GM21360 (cell line): ENCODE results near the gene ASTN1.

Experiments
- ATAC-seq: cut with Tn5 transposase; IDR thresholded peaks from one replicate; pipeline ENCODE4 v1.9.1; 2021; ENCODE audit warnings: mild to moderate bottlenecking, moderate library complexity; ENCODE audit not compliant: unreplicated experiment

The ASTN1 gene

GRCh38 chr1:177045151-177045550 lies 119.4 kb downstream of the ASTN1 start:
- ATAC-seq = no peak

- ATAC-seq = no peak
Observed at GRCh38 chr1:177044390-177044789, 120.1 kb downstream of the ASTN1 start.

GRCh38 chr1:177043597-177043996 lies 120.9 kb downstream of the ASTN1 start:
- ATAC-seq = no peak

- no peak for ATAC-seq
Observed at GRCh38 chr1:177035586-177035985, 128.9 kb downstream of the ASTN1 start.

GRCh38 chr1:177033628-177034027 lies 130.9 kb downstream of the ASTN1 start:
- ATAC-seq = no peak

GRCh38 chr1:177032434-177032833 lies 132.1 kb downstream of the ASTN1 start:
- no peak for ATAC-seq

GRCh38 chr1:177024623-177025022 lies 139.9 kb downstream of the ASTN1 start:
- ATAC-seq = no peak

- no peak for ATAC-seq
Observed at GRCh38 chr1:177023726-177024125, 140.8 kb downstream of the ASTN1 start.

GRCh38 chr1:177023249-177023648 lies 141.3 kb downstream of the ASTN1 start:
- ATAC-seq = no peak

- ATAC-seq = no peak
Observed at GRCh38 chr1:177021687-177022086, 142.8 kb downstream of the ASTN1 start.

- no peak for ATAC-seq
Observed at GRCh38 chr1:177020851-177021589, 143.5 kb downstream of the ASTN1 start.

- ATAC-seq = no peak
Observed at GRCh38 chr1:177017287-177017852, 147.1 kb downstream of the ASTN1 start.

GRCh38 chr1:177014325-177014724 lies 150.2 kb downstream of the ASTN1 start:
- no peak for ATAC-seq

- ATAC-seq = no peak
Observed at GRCh38 chr1:177012342-177012925, 152.1 kb downstream of the ASTN1 start.

- no peak for ATAC-seq
Observed at GRCh38 chr1:177011508-177011907, 153.0 kb downstream of the ASTN1 start.

- ATAC-seq = no peak
Observed at GRCh38 chr1:177010211-177010825, 154.2 kb downstream of the ASTN1 start.

- ATAC-seq = no peak
Observed at GRCh38 chr1:177008653-177009052, 155.9 kb downstream of the ASTN1 start.

GRCh38 chr1:177007437-177008161 lies 156.9 kb downstream of the ASTN1 start:
- no peak for ATAC-seq

- no peak for ATAC-seq
Observed at GRCh38 chr1:177002891-177003290, 161.6 kb downstream of the ASTN1 start.

- no peak for ATAC-seq
Observed at GRCh38 chr1:177001556-177001955, 163.0 kb downstream of the ASTN1 start.

GRCh38 chr1:176998183-176998795 lies 166.2 kb downstream of the ASTN1 start:
- no peak for ATAC-seq
